ENCODE data around the gene LRRC46. TPM values are rescaled to one million over a fixed set of nuclear protein-coding genes. Genes with fewer than 3 reads are reported as not detected.
A peak's percentile ranks its signal among the peaks of the same experiment; 100 is the strongest.

Gene LRRC46
- total and polyA plus RNA-seq, 9 of the 15 experiments (the other 6 are each of a cell fraction or from before 2014, with no cell fraction given): 0.39 to 1.4 (median 0.53) TPM; not detected in 1

DNA sequence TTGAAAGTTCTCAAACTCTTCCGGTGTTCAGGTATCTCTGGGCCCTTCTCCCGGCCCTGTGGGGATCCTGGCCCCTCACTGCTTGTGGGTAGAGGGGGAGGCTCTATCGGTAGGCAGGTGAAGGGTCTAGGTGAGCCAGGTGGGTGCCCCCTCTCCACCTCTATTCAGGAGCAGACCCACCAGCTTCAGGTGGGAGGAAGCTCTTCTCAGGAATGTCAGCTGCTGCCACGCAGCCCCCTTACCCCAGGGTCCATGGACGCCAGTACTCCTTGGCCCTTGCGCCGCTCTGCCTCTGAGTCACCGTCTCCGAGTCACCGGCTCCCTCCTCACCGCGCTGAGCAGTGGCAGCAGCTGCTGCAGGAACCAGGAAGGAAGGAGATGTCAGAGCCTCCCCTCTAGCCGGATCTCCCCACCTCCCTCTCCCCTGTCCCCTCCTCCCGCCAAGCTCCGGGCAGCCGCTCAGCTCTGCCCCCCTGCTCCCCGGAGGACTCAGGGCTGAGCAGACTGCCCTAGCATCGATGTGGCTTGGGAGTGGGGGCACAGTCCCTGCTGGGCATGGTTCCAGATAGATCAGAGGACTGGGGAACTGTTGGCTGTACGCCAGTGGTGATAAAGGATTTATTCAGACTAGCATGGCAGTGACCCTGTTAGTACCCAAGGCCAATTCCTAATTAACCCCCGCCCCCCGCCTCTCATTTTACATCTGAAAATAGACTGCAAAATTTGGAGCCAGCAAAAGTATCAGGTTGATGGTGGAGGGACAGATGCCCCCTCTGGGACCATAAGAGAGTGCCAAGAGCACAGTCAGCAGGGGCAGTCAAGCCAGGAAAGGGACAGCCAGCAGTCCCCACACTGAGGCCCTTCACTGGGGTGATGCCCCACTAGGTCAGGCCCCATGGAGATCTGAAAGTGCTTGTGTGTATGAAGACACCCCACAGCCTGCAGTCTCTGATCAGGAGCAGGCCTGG is 9.8 kb upstream of the LRRC46 start, which contains the start of gene OSBPL7 (continued):
- TF ChIP-seq BCLAF1 (IDR thresholded peaks at IDR 0.05; ENCODE audit: borderline replicate concordance in 1 of 2, control insufficient read depth in 1 of 2, low read depth in 2 of 2, low read length in 1 of 2) (no peak), ZNF512 (tag; IDR thresholded peaks at IDR 0.05) (no peak), ILF3 (IDR thresholded peaks at IDR 0.05; ENCODE audit: borderline replicate concordance) (no peak), HMGXB4 (CRISPR knock-in tag; IDR thresholded peaks at IDR 0.05) (no peak), HOMEZ (CRISPR knock-in tag; IDR thresholded peaks at IDR 0.05) (no peak), LCOR (CRISPR knock-in tag; IDR thresholded peaks at IDR 0.05) (no peak), CREB5 (CRISPR knock-in tag; IDR thresholded peaks at IDR 0.05) (no peak), MIER1 (IDR thresholded peaks at IDR 0.05; ENCODE audit: low read depth) (no peak), BRD9 (IDR thresholded peaks at IDR 0.05; ENCODE audit: low read depth, partially characterized antibody) (no peak), SMAD1 (IDR thresholded peaks at IDR 0.05; ENCODE audit: low read depth, low read length, partially characterized antibody) (no peak), CBX8 (IDR thresholded peaks at IDR 0.05; ENCODE audit: borderline replicate concordance, extremely low read depth, low read depth, low read length, poor library complexity, severe bottlenecking) (no peak), HMGN3 (IDR thresholded peaks at IDR 0.05; ENCODE audit: borderline replicate concordance, extremely low read depth, insufficient read length, low read depth, low read length) (peak; percentile 40), ZNF583 (CRISPR knock-in tag; IDR thresholded peaks at IDR 0.05) (no peak), CCNT2 (IDR thresholded peaks at IDR 0.05; ENCODE audit: borderline replicate concordance, extremely low read depth, insufficient read length, low read depth, low read length) (no peak)
